GM12864 (cell line): ENCODE data around the gene OR1Q1.

Experiments used
- DNase-seq: peaks from one replicate; pipeline ENCODE4 v3.0.0-alpha.2; 2011; ENCODE audit warnings: low read depth
- H3K4me3 ChIP-seq: 2 replicates; pipeline ENCODE4 v1.5.1; 2011; ENCODE audit warnings: mild to moderate bottlenecking, low read depth, low read length, control low read depth
- TF ChIP-seq, protein P1 (sequence below): IDR thresholded peaks from 2 replicates; pipeline ENCODE4 v1.5.1; 2011; ENCODE audit warnings: low read depth, mild to moderate bottlenecking, moderate library complexity, low read length, control low read depth, inconsistent platforms; ENCODE audit errors: missing control alignments

OR1Q1 gene

GRCh38 chr9:122661416-122661815 lies 46.9 kb downstream of the OR1Q1 start, which contains the start of gene OR1L1:
Gene OR1L1 (plus strand): TSS chr9:122661716. CDS start chr9:122661716, 0 bp downstream.
- H3K4me3 ChIP-seq, result no peak within 1 kb of the TSS
- TF ChIP-seq, protein P1, sequence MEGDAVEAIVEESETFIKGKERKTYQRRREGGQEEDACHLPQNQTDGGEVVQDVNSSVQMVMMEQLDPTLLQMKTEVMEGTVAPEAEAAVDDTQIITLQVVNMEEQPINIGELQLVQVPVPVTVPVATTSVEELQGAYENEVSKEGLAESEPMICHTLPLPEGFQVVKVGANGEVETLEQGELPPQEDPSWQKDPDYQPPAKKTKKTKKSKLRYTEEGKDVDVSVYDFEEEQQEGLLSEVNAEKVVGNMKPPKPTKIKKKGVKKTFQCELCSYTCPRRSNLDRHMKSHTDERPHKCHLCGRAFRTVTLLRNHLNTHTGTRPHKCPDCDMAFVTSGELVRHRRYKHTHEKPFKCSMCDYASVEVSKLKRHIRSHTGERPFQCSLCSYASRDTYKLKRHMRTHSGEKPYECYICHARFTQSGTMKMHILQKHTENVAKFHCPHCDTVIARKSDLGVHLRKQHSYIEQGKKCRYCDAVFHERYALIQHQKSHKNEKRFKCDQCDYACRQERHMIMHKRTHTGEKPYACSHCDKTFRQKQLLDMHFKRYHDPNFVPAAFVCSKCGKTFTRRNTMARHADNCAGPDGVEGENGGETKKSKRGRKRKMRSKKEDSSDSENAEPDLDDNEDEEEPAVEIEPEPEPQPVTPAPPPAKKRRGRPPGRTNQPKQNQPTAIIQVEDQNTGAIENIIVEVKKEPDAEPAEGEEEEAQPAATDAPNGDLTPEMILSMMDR, result no peak
- no peak for DNase-seq
